Measurements from ENCODE around the gene SALL1.

Gene SALL1

GRCh38 chr16:51107742-51108141, 43.3 kb downstream of the SALL1 start:
- no peak for DNase-seq

GRCh38 chr16:51106535-51106934, 44.5 kb downstream of the SALL1 start:
- no peak for DNase-seq

- DNase-seq: no peak
Measured at GRCh38 chr16:51103590-51103989, 47.5 kb downstream of the SALL1 start.

- DNase-seq: no peak
Measured at GRCh38 chr16:51097729-51098128, 53.3 kb downstream of the SALL1 start.

- DNase-seq: no peak
Measured at GRCh38 chr16:51095890-51096626, 55.0 kb downstream of the SALL1 start.

- DNase-seq: no peak
Measured at GRCh38 chr16:51095084-51095881, 55.8 kb downstream of the SALL1 start.

- no peak for DNase-seq
Measured at GRCh38 chr16:51093726-51094280, 57.3 kb downstream of the SALL1 start.

Measured in stimulated activated CD4-positive, alpha-beta T cell treated with anti-CD3 and anti-CD28 coated beads, Interleukin-2, amount 100 ng/mL, for 24 hours (primary cell).